Fibroblast of skin of abdomen (primary cell): ENCODE results near the gene DNAH2.

ENCODE experiments used
- DNase-seq: peaks from one replicate; pipeline ENCODE4 v3.0.0-alpha.2; 2013

DNAH2 gene

GRCh38 chr17:7721612-7722011, 4.1 kb downstream of the DNAH2 start:
- DNase-seq = no peak

- DNase-seq = no peak
These were observed 10.3 kb downstream of the DNAH2 start for GRCh38 chr17:7727886-7728285.

- no peak for DNase-seq
These were observed 12.3 kb downstream of the DNAH2 start for GRCh38 chr17:7729816-7730215.

GRCh38 chr17:7732981-7733539, 15.5 kb downstream of the DNAH2 start:
- no peak for DNase-seq

- no peak for DNase-seq
These were observed 20.1 kb downstream of the DNAH2 start for GRCh38 chr17:7737601-7738000.

- DNase-seq = no peak
These were observed 22.2 kb downstream of the DNAH2 start for GRCh38 chr17:7739746-7740145.

GRCh38 chr17:7740481-7741001, 23.0 kb downstream of the DNAH2 start:
- DNase-seq = no peak

- no peak for DNase-seq
These were observed 25.2 kb downstream of the DNAH2 start for GRCh38 chr17:7742729-7743128.

GRCh38 chr17:7744416-7744815, 26.9 kb downstream of the DNAH2 start:
- DNase-seq = no peak

GRCh38 chr17:7745748-7746470, 28.4 kb downstream of the DNAH2 start:
- peak; percentile 65 for DNase-seq

- peak; percentile 65 for DNase-seq
These were observed 30.1 kb downstream of the DNAH2 start for GRCh38 chr17:7747635-7748071.

GRCh38 chr17:7748076-7748775, 30.7 kb downstream of the DNAH2 start:
- DNase-seq = peak; percentile 22

- DNase-seq = peak; percentile 94
These were observed 32.8 kb downstream of the DNAH2 start for GRCh38 chr17:7750321-7750821.

- DNase-seq = no peak
These were observed 37.1 kb downstream of the DNAH2 start for GRCh38 chr17:7754656-7755055.

- no peak for DNase-seq
These were observed 37.7 kb downstream of the DNAH2 start for GRCh38 chr17:7755095-7755890.

GRCh38 chr17:7756968-7757367, 39.4 kb downstream of the DNAH2 start:
- no peak for DNase-seq

- DNase-seq = no peak
These were observed 46.4 kb downstream of the DNAH2 start for GRCh38 chr17:7763919-7764318.

GRCh38 chr17:7767004-7767403, 49.5 kb downstream of the DNAH2 start:
- no peak for DNase-seq

GRCh38 chr17:7767405-7768021, 50.0 kb downstream of the DNAH2 start:
- DNase-seq = no peak

GRCh38 chr17:7769854-7770253, 52.3 kb downstream of the DNAH2 start:
- no peak for DNase-seq

- peak; percentile 22 for DNase-seq
These were observed 56.5 kb downstream of the DNAH2 start for GRCh38 chr17:7774055-7774521.

- DNase-seq = no peak
These were observed 57.5 kb downstream of the DNAH2 start for GRCh38 chr17:7775051-7775450.
